Stimulated activated CD8-positive, alpha-beta memory T cell treated with anti-CD3 and anti-CD28 coated beads, Interleukin-7, amount 100 ng/mL, for 48 hours (primary cell): ENCODE results near the gene EOGT.

Experiments used
- DNase-seq, 2 donors: peaks; one replicate each; pipeline ENCODE4 v3.0.0-alpha.2; 2020; ENCODE audit warnings: low read depth in 1 of 2; ENCODE audit errors: extremely low read depth in 1 of 2

Gene EOGT

DNA sequence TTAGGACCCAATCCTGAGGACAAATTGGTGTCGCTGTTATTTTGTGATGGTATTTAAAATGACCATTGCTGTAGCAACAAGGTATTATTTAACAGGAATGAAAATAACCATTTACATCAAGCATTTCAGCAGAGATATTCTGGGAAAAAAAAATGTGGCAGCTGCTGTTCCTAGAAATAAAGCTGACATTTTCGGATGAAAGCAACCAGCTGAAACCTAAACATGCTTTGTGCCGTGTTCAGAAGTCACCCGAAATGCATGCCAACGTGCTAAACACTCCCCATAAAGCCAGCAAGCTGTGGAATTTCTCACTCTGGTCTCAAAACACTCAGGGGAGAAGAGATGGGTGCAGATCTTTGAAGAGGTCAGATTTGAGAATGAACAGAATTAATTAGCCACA lies 49.6 kb downstream of the EOGT start:
- no peak for DNase-seq

DNA sequence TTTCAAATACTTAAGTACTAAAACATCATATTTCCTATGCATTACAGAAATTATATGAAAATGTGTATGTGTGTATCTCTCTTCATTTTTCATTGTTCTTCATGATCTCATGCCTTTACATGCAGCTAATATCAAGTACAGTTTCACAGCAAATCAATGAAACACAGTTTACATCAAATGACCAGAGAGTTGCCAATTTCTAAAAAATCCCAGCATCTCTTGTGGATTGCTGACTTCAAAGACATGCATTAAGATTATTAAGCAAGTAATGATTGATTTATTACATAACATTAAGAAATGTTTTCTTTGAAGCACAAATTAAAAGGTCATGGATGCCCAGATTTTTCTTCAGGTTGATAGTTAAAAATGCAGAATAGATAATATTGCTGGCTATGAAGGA lies 50.1 kb downstream of the EOGT start:
- no peak for DNase-seq

DNA sequence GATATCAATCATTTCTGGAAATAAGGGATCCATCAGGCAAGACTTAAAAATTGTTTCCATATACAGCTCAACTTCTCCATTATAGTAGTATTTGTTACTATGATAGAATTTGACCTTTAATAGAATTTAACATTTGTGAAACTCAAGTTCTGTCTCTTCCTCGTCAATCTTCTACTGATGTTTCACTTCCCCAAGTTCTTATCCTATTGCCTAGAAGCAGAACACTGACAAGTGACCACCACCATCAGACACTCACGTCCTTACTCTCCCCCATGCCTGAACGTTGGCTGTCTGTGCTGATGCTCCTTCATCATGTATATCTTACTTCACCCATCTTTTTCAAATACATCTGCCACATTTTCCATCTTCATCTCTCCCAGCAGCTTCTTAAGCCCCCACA lies 54.6 kb downstream of the EOGT start:
- DNase-seq: no peak

DNA sequence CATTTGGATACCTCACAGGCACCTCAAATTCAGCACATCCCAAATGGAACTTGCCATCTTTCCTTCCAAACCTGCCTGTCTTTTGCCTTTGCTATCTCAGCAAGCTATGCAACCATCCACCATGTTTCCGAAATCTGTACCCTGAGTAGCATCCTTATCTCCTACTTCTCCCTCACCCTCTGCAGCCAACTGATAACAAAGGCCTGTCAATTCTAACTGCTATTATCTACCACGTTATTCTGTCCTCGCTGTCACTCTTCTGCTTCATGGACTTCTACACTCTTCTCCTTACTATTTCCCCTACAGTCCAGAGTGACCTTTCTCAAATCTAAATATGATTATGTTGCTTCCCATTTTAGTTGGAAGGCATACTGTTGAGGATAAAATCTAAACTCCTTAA lies 55.6 kb downstream of the EOGT start:
- no peak for DNase-seq

DNA sequence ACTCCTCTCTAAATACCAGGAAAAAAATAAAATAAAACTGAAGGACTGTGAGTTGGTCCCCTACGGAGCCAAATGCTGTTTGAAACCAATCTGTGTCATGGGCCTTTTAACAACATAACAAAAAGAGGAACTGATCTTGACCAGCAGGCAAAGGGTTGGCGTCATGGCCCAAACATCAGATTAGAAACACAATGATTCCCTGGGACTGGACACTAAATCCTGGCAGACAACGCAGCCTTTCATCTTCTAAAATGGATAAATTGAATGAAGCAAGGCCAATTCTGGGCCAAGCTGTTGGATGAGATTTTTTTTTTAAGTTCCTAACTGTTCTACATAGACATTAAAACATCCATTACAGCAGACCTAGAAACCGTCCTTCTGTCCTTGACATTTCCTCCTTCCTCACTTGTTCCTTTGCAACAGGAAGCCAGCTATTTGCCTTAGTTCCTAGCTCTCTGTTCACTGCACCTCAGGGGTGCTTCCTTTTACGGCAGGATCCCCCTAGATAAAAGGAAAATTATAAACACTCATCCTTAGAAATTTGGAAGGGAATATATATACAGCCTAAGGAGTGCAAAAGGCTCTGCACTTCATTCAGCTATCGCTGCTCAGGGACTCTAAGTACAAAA lies 59.6 kb downstream of the EOGT start:
- DNase-seq: no peak

DNA sequence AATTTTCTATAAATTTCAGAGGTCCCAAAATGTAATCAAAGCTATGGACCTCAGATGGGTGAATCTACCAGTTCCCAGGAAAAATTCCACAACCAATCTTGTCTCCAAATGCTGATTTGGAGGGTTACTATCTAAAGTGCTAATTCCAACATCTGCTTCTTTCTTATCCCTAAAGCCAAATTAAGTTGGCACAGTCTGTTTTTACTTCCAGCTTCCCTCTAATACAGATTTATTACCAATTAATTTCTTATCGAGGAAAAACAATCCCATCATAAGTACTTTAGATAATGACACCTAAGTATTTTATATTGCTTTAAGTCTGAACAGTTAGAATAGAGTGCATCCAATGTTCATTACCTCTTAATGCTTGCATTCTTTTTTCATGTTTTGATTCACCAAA lies 68.3 kb downstream of the EOGT start:
- no peak for DNase-seq

DNA sequence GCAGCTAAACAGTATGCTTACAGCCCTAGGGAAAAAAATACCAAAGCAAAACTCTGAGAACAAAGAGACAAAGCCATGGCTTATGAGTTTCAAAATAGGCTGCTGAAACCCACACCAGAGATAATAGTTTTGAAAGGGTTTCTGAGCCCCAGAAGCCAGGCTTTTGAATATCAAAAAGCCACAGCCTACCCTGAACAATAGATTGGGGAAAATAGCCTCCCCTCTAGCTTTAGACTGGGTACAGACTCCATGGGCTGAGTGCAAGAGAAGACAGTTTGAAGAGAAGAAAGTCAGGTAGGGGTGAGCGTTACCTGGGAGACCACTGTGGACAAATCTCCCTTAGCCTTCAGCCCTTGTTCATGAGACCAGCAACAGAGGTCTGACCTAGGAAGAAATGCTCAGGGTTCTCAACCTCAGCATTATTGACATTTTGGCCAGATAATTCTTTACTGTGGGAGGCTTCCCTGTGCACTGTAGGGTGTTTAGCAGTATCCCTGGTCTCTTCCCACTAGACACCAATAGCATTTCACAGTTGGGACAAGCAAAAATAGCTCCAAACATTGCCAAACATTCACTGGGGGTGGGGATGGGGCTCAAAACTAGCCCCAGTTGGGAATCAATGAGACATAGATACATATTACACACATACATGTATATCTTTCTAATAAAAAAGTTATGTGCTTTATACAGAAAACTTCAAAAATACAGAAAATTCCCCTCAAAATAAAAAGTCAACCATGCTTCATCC lies 69.6 kb downstream of the EOGT start:
- no peak for DNase-seq

DNA sequence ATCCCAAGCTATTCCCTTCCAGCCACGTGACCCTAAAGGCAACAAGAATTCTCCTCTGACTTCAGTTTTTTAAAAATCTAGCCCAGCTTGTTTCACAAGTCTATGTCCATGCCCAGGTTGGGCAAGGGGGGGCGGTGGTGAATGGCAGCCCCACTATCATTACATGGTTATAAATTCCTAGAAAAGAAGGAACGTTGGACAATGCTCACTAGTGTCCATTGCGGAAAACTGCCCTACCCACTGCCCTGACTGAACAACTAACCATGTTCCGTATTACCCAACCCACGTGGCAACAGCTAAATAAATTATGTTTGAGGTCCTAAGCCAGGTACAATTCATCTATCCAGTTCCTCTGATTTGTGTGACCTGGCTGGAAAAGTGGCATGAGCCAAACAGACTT lies 72.4 kb downstream of the EOGT start:
- no peak for DNase-seq

DNA sequence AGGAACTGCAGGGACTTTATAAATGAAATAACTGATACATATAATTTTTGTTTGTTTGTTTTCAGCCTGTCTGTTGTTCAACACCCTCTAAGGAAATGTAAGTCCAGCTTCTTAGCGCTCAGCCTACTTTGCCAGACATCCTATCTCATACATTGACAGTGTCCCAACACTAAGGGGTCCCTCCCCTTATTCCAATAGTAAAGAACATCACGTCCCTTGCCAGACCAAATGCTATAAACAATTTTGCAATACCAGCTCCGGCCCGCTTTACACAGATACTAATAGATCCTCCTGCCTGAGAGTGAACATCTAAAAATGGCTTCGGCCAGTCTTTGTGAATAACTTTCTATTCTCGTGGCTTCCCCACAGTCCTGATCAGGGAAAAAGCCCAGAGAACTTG lies 76.6 kb downstream of the EOGT start:
- DNase-seq: no peak

DNA sequence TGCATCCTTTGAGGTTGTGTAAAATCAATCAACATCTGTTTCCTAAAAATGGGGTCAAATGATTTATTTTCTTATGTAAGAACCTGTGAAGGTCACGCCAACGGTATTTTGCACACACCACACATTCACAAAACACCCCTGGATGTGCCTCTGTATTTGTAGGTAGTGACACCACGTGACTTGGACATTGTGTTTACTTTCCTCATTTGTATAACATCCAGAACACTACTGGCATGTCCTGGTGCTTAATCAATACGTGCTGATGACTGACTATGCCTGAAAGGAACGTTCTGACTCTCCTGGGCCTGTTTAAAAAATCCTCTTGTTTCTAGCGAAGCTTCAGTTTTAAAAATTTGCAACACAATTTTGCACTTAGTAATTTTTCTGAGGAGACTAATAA lies 77.7 kb downstream of the EOGT start:
- no peak for DNase-seq

DNA sequence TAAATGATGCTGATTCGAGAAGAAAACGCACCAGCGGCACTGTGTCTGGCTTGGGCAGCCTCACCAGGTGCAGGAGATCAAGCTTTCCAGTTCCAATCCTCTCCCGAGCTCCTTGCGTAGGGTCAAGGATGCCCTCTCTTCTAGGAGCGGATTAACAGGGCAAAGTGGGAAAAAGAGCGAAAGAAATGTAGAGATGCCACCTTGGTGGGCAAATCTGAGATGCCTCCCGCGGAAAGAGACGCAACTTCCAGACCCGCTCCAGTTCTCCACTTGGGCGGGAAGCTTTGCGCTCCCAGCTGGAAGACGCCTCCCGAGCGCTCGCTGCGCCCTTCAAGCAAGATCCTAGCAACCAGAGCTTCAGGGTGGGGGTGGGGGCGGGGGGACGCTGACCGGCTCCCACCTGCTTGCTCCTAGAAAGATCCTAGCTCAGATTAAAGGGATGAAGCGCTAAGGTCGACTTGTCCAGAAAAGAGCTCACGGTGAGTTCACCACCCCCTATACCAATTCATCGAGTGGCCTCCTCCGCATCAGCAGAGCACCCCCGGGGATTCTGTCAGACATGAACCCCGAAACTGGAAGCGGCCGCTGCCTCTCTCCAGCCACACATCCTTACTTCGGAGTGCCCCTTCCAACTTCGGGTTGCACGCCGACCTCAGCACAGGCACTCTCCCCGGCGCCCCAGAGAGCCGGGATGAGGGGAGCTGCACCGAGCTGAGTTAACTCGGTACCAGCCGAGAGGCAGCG lies 81.9 kb downstream of the EOGT start:
- DNase-seq: no peak
